GM21619 (cell line): ENCODE results near the gene CCNB1IP1.
"Not testable (repeated sequence)": the region's sequence is repeated elsewhere in the genome, so short reads cannot be mapped to it uniquely, and the experiment has no call there.

Experiments
- ATAC-seq: cut with Tn5 transposase; IDR thresholded peaks from one replicate; pipeline ENCODE4 v1.9.1; 2021; ENCODE audit not compliant: unreplicated experiment

Gene CCNB1IP1

DNA sequence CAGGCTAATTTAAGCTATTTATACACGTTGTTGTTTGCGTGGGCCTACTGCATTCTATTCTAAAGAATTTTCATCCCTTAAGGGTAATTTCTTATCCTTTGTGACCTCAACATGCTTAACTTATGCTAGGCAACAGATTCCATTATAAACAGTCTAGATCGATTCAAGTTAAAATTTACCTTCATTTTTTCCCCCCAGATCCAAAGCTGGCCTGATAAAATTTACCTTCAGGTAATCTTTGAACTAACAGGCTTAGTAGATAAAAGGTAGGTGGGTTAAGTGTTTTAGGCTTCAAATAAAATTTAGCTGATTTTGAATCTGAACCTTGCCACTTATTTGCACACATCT lies 389 bp upstream of the CCNB1IP1 start:
- no peak for ATAC-seq

DNA sequence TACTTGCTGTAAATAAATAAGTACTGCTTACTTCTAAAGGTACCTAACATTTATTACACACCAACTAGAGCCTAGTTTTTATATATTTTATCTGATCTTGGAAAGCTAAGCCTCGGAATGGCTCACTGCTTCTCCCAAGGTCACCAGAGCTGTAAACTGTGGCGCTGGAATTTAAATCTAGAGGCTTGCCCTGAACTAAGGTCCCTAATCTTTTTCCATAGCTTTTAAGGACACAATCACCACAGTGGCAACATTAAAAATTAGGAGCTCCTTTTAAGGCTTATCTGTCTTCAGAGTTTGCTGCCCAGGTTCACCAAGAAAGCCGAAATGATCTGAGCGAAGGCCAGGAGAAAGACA lies 670 bp downstream of the CCNB1IP1 start:
- ATAC-seq: no peak

GRCh38 chr14:20331053-20331613 lies 1.9 kb downstream of the CCNB1IP1 start:
- no peak for ATAC-seq

GRCh38 chr14:20329355-20329754 lies 3.7 kb downstream of the CCNB1IP1 start:
- no peak for ATAC-seq

DNA sequence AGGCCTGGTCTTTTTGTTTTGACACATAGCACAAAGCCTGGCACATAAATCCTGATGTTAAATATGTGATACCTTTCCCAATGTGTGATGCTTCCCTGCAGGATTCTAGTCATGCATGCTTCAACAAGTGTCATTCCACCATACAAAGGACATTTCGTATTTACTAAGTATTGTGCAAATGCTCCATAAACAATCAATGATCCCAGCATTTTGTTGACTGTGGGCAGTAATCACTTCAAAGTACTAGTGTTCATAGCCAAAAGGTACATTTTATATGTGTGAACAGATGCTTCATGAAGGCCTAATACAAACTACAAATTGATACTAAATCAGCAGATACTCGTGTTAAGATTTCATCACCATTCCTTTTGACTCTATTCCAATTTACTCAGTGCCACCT lies 4.4 kb downstream of the CCNB1IP1 start:
- no peak for ATAC-seq

GRCh38 chr14:20327005-20327869 lies 5.8 kb downstream of the CCNB1IP1 start:
- no peak for ATAC-seq

DNA sequence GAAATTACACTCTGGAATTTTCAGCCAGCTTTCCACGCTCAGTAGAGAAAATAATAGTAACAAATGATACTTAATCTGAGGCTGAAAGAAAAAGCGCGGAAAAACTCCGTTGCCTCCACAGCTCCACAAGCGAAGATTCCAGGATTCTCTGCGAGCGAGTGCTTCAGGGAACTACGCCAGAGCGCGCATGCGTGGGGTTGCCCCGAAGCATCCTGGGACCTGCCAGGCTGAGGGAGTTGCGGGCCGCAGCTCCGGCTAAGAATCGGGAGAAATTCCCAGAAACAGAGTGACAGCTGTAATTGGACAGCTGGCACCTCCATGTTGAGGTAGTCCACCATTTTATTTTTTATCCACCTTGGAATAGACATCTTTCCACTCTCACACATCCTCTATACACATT lies 15.4 kb downstream of the CCNB1IP1 start:
- ATAC-seq: no peak

DNA sequence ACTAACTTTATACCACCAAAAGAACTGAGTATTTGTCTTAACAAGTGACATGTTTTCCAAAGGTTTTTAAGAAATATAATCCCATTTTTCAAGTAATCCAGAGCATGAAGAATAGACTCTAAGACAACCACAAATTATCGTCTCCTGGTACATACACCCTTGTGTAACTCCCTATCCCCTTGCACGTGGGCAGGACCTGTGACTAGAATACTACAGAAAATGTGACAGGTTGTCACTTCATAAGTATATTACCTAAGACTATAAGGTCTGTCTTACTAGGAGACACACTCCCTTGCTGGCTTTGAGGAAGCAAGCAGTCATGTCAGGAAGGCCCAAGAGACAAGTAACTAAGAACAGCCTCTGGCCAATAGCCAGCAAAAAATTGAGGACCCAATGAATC lies 19.1 kb downstream of the CCNB1IP1 start:
- ATAC-seq: no peak

- no peak for ATAC-seq
Observed at GRCh38 chr14:20306079-20306423, 27.0 kb downstream of the CCNB1IP1 start.

DNA sequence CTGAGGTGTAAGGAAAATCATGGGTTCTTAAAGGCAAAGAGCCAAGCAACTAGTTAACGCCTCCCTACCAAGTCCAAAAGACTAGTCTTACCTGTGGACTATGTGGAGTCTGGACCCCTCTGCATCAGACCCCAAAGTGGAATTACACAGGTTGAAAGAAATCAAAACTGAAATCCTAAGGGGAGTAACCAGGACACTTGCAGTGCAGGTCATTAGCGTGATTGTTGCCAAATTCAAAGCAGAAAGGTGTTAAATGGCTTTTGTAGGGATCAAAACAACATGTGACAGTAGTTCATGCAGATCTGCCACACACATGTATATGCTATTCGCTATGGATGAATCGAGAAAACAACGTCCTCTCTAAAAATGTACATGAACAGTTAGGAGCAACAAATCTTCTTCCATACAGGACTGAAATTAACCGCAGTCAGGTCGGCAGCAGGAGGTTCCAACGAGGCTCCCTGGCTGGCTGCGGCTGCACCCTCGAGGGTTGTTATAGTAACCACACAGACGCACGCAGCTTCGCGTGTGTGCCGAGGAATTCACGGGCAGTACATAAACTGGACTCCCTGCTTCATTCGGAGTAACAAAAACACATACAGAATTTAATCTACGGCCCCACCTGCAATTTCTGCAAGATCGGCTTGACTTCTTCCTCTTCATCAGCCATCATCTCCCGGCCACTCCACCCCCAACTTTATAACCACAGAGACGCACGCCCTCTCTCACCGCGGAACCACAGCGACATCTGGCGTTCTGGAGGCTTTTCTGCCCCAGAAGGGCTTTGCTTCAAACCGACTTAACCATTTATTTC lies 27.6 kb downstream of the CCNB1IP1 start, which contains the start of gene TTC5:
TTC5 (minus strand) TSS at position 687 of the 814 bp plus-strand sequence; CDS start at position 673, 14 bp downstream.
- ATAC-seq: peak; percentile 95

GRCh38 chr14:20302042-20302755 lies 30.9 kb downstream of the CCNB1IP1 start:
- no peak for ATAC-seq

- ATAC-seq: peak; percentile 91
Observed at GRCh38 chr14:20295067-20295466, 38.0 kb downstream of the CCNB1IP1 start.

DNA sequence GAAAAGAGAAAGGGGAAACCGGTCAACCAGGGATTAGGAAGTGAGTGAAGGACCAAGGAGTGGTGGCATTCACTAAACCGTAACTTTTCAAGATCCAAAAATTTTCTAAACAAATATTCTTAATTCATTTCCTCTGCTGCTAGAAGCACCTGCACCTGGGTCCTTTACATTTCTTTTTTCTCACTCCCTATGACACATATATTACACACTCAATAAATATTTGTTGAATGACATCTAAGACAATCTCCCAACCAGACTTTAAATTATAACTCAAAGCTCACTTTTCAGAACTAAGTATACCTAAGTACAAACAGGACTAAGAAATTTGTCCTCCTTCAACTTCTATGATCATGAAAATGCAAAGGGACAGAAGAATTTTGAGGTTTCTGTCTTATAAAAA lies 38.4 kb downstream of the CCNB1IP1 start:
- no peak for ATAC-seq

DNA sequence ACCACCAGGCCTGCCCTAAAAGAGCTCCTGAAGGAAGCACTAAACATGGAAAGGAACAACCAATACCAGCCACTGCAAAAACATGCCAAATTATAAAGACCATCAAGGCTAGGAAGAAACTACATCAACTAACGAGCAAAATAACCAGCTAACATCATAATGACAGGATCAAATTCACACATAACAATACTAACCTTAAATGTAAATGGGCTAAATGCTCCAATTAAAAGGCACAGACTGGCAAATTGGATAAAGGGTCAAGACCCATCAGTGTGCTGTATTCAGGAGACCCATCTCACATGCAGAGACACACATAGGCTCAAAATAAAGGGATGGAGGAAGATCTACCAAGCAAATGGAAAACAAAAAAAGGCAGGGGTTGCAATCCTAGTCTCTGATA lies 51.1 kb downstream of the CCNB1IP1 start:
- not testable (repeated sequence) for ATAC-seq

- not testable (repeated sequence) for ATAC-seq
Observed at GRCh38 chr14:20280265-20280664, 52.8 kb downstream of the CCNB1IP1 start.

GRCh38 chr14:20278414-20278813 lies 54.7 kb downstream of the CCNB1IP1 start:
- ATAC-seq: no peak

- no peak for ATAC-seq
Observed at GRCh38 chr14:20277409-20277808, 55.7 kb downstream of the CCNB1IP1 start.

DNA sequence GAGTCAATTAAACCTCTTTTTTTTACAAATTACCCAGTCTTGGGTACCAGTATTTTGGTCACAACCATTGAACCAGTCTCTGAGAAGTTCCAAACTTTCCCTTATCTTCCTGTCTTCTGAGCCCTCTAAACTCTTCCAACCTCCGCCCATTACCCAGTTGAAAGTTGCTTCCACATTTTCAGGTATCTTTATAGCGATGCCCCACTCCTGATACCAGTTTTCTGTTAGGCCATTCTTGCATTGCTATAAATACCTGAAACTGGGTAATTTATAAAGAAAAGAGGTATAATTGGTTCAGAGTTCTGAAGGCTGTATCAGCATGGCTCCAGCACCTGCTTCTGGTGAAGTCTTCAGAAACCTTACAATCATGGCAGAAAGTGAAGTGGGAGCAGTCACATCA lies 59.0 kb downstream of the CCNB1IP1 start:
- ATAC-seq: no peak

DNA sequence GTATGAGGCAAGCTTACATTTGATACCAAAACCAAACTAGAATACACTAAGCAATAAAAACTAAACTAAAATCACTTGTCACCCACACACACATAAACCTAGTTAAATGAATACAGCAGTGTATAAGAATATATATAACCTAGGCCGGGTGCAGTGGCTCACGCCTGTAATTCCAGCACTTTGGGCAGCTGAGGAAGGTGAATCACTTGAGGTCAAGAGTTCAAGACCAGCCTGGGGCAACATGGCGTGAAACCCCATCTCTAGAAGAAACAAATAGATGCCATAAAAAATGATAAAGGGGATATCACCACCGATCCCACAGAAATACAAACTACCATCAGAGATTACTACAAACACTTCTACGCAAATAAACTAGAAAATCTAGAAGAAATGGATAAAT lies 68.7 kb downstream of the CCNB1IP1 start:
- ATAC-seq: not testable (repeated sequence)

DNA sequence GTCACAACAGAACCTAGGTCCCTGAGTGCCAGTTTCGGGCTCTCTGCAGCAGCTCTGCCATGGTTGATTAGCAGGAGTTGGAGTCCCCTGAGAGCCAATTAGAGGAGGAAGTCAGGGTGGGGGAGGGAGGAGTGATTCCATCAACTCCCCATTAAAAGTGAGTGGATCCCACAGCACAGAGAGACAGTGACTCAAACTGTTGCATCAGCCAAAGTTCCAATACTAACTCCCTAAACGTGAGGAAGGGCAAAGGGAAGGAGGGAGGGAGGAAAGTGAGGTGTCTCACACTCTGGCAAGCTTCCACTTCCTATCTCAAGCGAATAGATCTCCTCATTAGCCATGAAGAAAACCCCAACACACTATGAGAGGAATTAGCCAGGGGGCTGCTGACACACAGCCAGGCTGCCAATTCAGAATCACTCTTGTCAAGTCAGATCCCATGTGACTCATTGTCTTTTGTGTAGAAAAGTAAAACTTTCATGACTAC lies 70.4 kb downstream of the CCNB1IP1 start:
- no peak for ATAC-seq
